HepG2 (cell line): ENCODE results near the gene TOX4. TPM values are rescaled to one million over a fixed set of nuclear protein-coding genes. Genes with fewer than 3 reads are reported as not detected.
A peak's percentile ranks its signal among the peaks of the same experiment; 100 is the strongest.

Experiments used
- ARHGAP35 ChIP-seq: sonication (generic); formaldehyde crosslinking; IDR thresholded peaks from 2 replicates; pipeline ENCODE4 v1.9.0; 2022; ENCODE audit warnings: mild to moderate bottlenecking, inconsistent platforms, moderate library complexity, missing genetic modification reagents, borderline replicate concordance
- ATF3 ChIP-seq: sonication (generic); formaldehyde crosslinking; IDR thresholded peaks from 2 replicates; pipeline ENCODE4 v1.4.0; 2020; ENCODE audit warnings: missing genetic modification reagents
- ATF7 ChIP-seq, 2 experiments: fragments of 450-650 bp in 1 of 2; sonication (generic) in 1 of 2; formaldehyde crosslinking in 1 of 2; IDR thresholded peaks; 2 replicates each; pipeline versions ENCODE4 v1.4.0 to v1.6.1; 2016 to 2020; ENCODE audit warnings: antibody characterized with exemption in 1 of 2, mild to moderate bottlenecking in 1 of 2, missing genetic modification reagents in 1 of 2
- BATF2 ChIP-seq: sonication (generic); formaldehyde crosslinking; IDR thresholded peaks from 2 replicates; pipeline ENCODE4 v1.8.0; 2022; ENCODE audit warnings: mild to moderate bottlenecking, missing genetic modification reagents, moderate library complexity
- CBX2 ChIP-seq, 2 experiments: fragments of 200-600 bp in 1 of 2; sonication (generic); formaldehyde crosslinking in 1 of 2; IDR thresholded peaks; 2 replicates each; pipeline versions ENCODE4 v1.7.0 to v1.8.1; 2018 to 2022; ENCODE audit warnings: low read depth in 2 of 2, low read length in 1 of 2, mild to moderate bottlenecking in 1 of 2, missing genetic modification reagents in 1 of 2
- EEA1 ChIP-seq: sonication (generic); formaldehyde crosslinking; IDR thresholded peaks from 2 replicates; pipeline ENCODE4 v1.5.1; 2020; ENCODE audit warnings: mild to moderate bottlenecking, missing genetic modification reagents, borderline replicate concordance
- HNF4A ChIP-seq: sonication (generic); formaldehyde crosslinking; IDR thresholded peaks from 2 replicates; pipeline ENCODE4 v1.4.0; 2020; ENCODE audit warnings: missing genetic modification reagents
- MLX ChIP-seq: IDR thresholded peaks from 2 replicates; pipeline ENCODE4 v1.6.1; 2016
- MXD1 ChIP-seq: sonication (generic); formaldehyde crosslinking; IDR thresholded peaks from 2 replicates; pipeline ENCODE4 v1.4.0; 2020; ENCODE audit warnings: mild to moderate bottlenecking, missing genetic modification reagents
- NCOA1 ChIP-seq: sonication (generic); formaldehyde crosslinking; IDR thresholded peaks from 2 replicates; pipeline ENCODE4 v1.9.0; 2021; ENCODE audit warnings: missing genetic modification reagents
- NCOA2 ChIP-seq: sonication (generic); formaldehyde crosslinking; IDR thresholded peaks from 2 replicates; pipeline ENCODE4 v1.8.0; 2022; ENCODE audit warnings: inconsistent platforms
- POLR2G ChIP-seq: fragments of 200-400 bp; formaldehyde crosslinking; IDR thresholded peaks from 2 replicates; pipeline ENCODE4 v1.6.1; 2018; ENCODE audit warnings: mild to moderate bottlenecking, low read depth, low read length, moderate library complexity
- PREB ChIP-seq: sonication (generic); formaldehyde crosslinking; IDR thresholded peaks from 2 replicates; pipeline ENCODE4 v1.4.0; 2020; ENCODE audit warnings: missing genetic modification reagents
- RXRB ChIP-seq: IDR thresholded peaks from 2 replicates; pipeline ENCODE4 v1.6.1; 2016; ENCODE audit warnings: borderline replicate concordance, missing genetic modification reagents, missing compliant biosample characterization
- SALL1 ChIP-seq: sonication (generic); formaldehyde crosslinking; IDR thresholded peaks from 2 replicates; pipeline ENCODE4 v1.8.0; 2022; ENCODE audit warnings: mild to moderate bottlenecking, missing genetic modification reagents
- SP1 ChIP-seq, 2 experiments: fragments of 450-650 bp in 1 of 2; sonication (generic) in 1 of 2; formaldehyde crosslinking in 1 of 2; IDR thresholded peaks; 2 replicates each; pipeline versions ENCODE4 v1.4.0 to v1.6.1; 2016 to 2020; ENCODE audit warnings: missing genetic modification reagents in 1 of 2
- SP4 ChIP-seq: sonication (generic); formaldehyde crosslinking; IDR thresholded peaks from 2 replicates; pipeline ENCODE4 v1.8.1; 2023; ENCODE audit warnings: mild to moderate bottlenecking, missing genetic modification reagents
- ZNF274 ChIP-seq: sonication (generic); formaldehyde crosslinking; IDR thresholded peaks from 2 replicates; pipeline ENCODE4 v1.5.1; 2020; ENCODE audit warnings: mild to moderate bottlenecking, missing genetic modification reagents
- ZNF546 ChIP-seq: sonication (generic); formaldehyde crosslinking; conservative IDR thresholded peaks from 2 replicates; pipeline ENCODE4 v1.8.1; 2023; ENCODE audit warnings: mild to moderate bottlenecking, missing genetic modification reagents
- ZNF777 ChIP-seq: sonication (generic); formaldehyde crosslinking; IDR thresholded peaks from 2 replicates; pipeline ENCODE4 v1.4.0; 2020; ENCODE audit warnings: missing genetic modification reagents
- polyA plus RNA-seq, 8 experiments: library from polyadenylated mRNA; depleted of rRNA in 3 of 8; stranded (reverse) in 7 of 8; unstranded in 1 of 8; fragments of >200 nt; fragmentation: Illumina TruSeq in 4 of 8; extraction: Trizol in 4 of 8; gene quantifications; 2 replicates each; pipeline versions ENCODE4 v1.2.1 to v1.2.3, GENCODE V29; 2011 to 2016; ENCODE audit warnings: low read depth in 4 of 8, missing spikeins in 1 of 8, mixed read lengths in 1 of 8; ENCODE audit not compliant: insufficient read depth in 1 of 8
- total RNA-seq, 5 experiments: library from RNA; depleted of rRNA; stranded (reverse); fragments of >200 nt; fragmentation: Illumina TruSeq; extraction: Trizol; gene quantifications; 2 replicates each; pipeline ENCODE4 v1.2.3, GENCODE V29; 2016; ENCODE audit warnings: low read depth in 1 of 5
- TF ChIP-seq, protein P1 (sequence below): sonication (generic); formaldehyde crosslinking; IDR thresholded peaks from 2 replicates; pipeline ENCODE4 v1.5.0; 2020; ENCODE audit warnings: mild to moderate bottlenecking, missing genetic modification reagents
- TF ChIP-seq, protein P2 (sequence below): IDR thresholded peaks from 2 replicates; pipeline ENCODE4 v1.6.1; 2012; ENCODE audit warnings: inconsistent platforms

TOX4 gene
- total and polyA plus RNA-seq, 2 of the 13 experiments (the other 11 are each of a cell fraction or from before 2014, with no cell fraction given) = 71.8 to 163 TPM

GRCh38 chr14:21510735-21511657 lies 34.0 kb downstream of the TOX4 start, which contains the start of gene METTL3 (continued):
- TF ChIP-seq, protein P1, sequence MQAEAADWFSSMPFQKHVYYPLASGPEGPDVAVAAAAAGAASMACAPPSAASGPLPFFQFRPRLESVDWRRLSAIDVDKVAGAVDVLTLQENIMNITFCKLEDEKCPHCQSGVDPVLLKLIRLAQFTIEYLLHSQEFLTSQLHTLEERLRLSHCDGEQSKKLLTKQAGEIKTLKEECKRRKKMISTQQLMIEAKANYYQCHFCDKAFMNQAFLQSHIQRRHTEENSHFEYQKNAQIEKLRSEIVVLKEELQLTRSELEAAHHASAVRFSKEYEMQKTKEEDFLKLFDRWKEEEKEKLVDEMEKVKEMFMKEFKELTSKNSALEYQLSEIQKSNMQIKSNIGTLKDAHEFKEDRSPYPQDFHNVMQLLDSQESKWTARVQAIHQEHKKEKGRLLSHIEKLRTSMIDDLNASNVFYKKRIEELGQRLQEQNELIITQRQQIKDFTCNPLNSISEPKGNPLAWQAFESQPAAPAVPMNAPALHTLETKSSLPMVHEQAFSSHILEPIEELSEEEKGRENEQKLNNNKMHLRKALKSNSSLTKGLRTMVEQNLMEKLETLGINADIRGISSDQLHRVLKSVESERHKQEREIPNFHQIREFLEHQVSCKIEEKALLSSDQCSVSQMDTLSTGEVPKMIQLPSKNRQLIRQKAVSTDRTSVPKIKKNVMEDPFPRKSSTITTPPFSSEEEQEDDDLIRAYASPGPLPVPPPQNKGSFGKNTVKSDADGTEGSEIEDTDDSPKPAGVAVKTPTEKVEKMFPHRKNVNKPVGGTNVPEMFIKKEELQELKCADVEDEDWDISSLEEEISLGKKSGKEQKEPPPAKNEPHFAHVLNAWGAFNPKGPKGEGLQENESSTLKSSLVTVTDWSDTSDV (CRISPR knock-in tag) = 0 out of 2 replicates have a peak, but pooled peaks have one; percentile 37
- no peak for TF ChIP-seq CBX2 (IDR thresholded peaks at IDR 0.05; ENCODE audit: low read depth, low read length)
- TF ChIP-seq CBX2 (CRISPR knock-in tag; IDR thresholded peaks at IDR 0.05; ENCODE audit: low read depth) = peak; percentile 94
- peak; percentile 32; the same call in 1 of the 2 replicates for TF ChIP-seq NCOA1
- TF ChIP-seq SALL1 (CRISPR knock-in tag) = peak; percentile 91
- TF ChIP-seq, protein P2, sequence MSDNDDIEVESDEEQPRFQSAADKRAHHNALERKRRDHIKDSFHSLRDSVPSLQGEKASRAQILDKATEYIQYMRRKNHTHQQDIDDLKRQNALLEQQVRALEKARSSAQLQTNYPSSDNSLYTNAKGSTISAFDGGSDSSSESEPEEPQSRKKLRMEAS = peak; percentile 99
- TF ChIP-seq HNF4A (CRISPR knock-in tag) = peak; percentile 19; the same call in 1 of the 2 replicates
- peak; percentile 97 for TF ChIP-seq ARHGAP35 (CRISPR knock-in tag)
- TF ChIP-seq RXRB (CRISPR knock-in tag) = peak; percentile 85
- no peak; the same call in 1 of the 2 replicates for TF ChIP-seq ATF3
- peak; percentile 97 for TF ChIP-seq POLR2G
- no peak for TF ChIP-seq ATF7 (IDR thresholded peaks at IDR 0.05)
- TF ChIP-seq ATF7 (CRISPR knock-in tag; IDR thresholded peaks at IDR 0.05) = no peak
- peak; percentile 97; the same call in 1 of the 2 replicates for TF ChIP-seq ZNF546 (CRISPR knock-in tag)
- TF ChIP-seq ZNF777 (CRISPR knock-in tag) = no peak; the same call in 1 of the 2 replicates
- TF ChIP-seq ZNF274 (CRISPR knock-in tag) = peak; percentile 98
- TF ChIP-seq BATF2 (CRISPR knock-in tag) = peak; percentile 56; the same call in 1 of the 2 replicates
- peak; percentile 55 for TF ChIP-seq NCOA2 (CRISPR knock-in tag)
- TF ChIP-seq SP1 (IDR thresholded peaks at IDR 0.05) = no peak
- peak; percentile 60; the same call in 1 of the 2 replicates for TF ChIP-seq SP1 (CRISPR knock-in tag; IDR thresholded peaks at IDR 0.05)
- peak; percentile 69; the same call in 1 of the 2 replicates for TF ChIP-seq EEA1 (CRISPR knock-in tag)
- TF ChIP-seq MLX = peak; percentile 51; the same call in 1 of the 2 replicates
- TF ChIP-seq MXD1 (CRISPR knock-in tag) = peak; percentile 100
- peak; percentile 91; the same call in 1 of the 2 replicates for TF ChIP-seq PREB (CRISPR knock-in tag)
- TF ChIP-seq SP4 = peak; percentile 93
